Fibroblast of lung (primary cell): Measurements from ENCODE around the gene TANGO6. TPM values are rescaled to one million over a fixed set of nuclear protein-coding genes. Genes with fewer than 3 reads are reported as not detected.

Experiments
- DNase-seq, 2 donors: peaks; one replicate each; pipeline versions ENCODE4 v3.0.0 to v3.0.0-alpha.2; 2010; ENCODE audit warnings: low read depth in 2 of 2
- H2AFZ ChIP-seq: 2 replicates; pipeline ENCODE4 v1.5.1; 2012; ENCODE audit warnings: low read length, control low read depth, inconsistent platforms
- H3K27ac ChIP-seq: 2 replicates; pipeline ENCODE4 v1.5.1; 2011; ENCODE audit warnings: low read length, control low read depth; ENCODE audit not compliant: insufficient read depth
- H3K27me3 ChIP-seq: 2 replicates; pipeline ENCODE4 v1.5.1; 2011; ENCODE audit warnings: mild to moderate bottlenecking, low read length; ENCODE audit not compliant: control insufficient read depth, insufficient read depth
- H3K36me3 ChIP-seq: 2 replicates; pipeline ENCODE4 v1.5.1; 2011; ENCODE audit warnings: low read length; ENCODE audit not compliant: control insufficient read depth, insufficient read depth
- H3K4me1 ChIP-seq: 2 replicates; pipeline ENCODE4 v1.5.1; 2011; ENCODE audit warnings: low read length; ENCODE audit not compliant: control insufficient read depth, insufficient read depth; ENCODE audit errors: extremely low read depth
- H3K4me2 ChIP-seq: 2 replicates; pipeline ENCODE4 v1.5.1; 2011; ENCODE audit warnings: low read length, control low read depth; ENCODE audit not compliant: insufficient read depth; ENCODE audit errors: extremely low read depth
- H3K4me3 ChIP-seq, 4 experiments: fragments of 200-600 bp in 1 of 4; sonication (generic) in 1 of 4; replicated peaks in 1 of 4; 2 replicates each; pipeline ENCODE4 v1.5.1; 2011 to 2016; ENCODE audit warnings: low read length in 4 of 4, low read depth in 3 of 4, mild to moderate bottlenecking in 3 of 4, control low read depth in 2 of 4, inconsistent platforms in 1 of 4, mixed read lengths in 1 of 4; ENCODE audit not compliant: insufficient read depth in 1 of 4; ENCODE audit errors: control extremely low read depth in 1 of 4
- H3K79me2 ChIP-seq: 2 replicates; pipeline ENCODE4 v1.5.1; 2012; ENCODE audit warnings: mild to moderate bottlenecking, low read length, inconsistent platforms; ENCODE audit not compliant: control insufficient read depth, insufficient read depth
- H3K9ac ChIP-seq: 2 replicates; pipeline ENCODE4 v1.5.1; 2011; ENCODE audit warnings: mild to moderate bottlenecking, low read length, control low read depth; ENCODE audit not compliant: insufficient read depth
- H3K9me3 ChIP-seq: 2 replicates; pipeline ENCODE4 v1.5.1; 2012; ENCODE audit warnings: low read depth, low read length; ENCODE audit not compliant: control insufficient read depth, insufficient read depth
- H4K20me1 ChIP-seq: 2 replicates; pipeline ENCODE4 v1.5.1; 2011; ENCODE audit warnings: low read length; ENCODE audit not compliant: control insufficient read depth, insufficient read depth; ENCODE audit errors: extremely low read depth
- CTCF ChIP-seq, 2 donors: IDR thresholded peaks in 1 of 2; conservative IDR thresholded peaks in 1 of 2; 1 replicate in 1 of 2; 2 replicates in 1 of 2; pipeline ENCODE4 v1.5.1; 2011 to 2012; ENCODE audit warnings: low read length in 2 of 2, control low read depth in 1 of 2, inconsistent platforms in 1 of 2, low read depth in 1 of 2, mild to moderate bottlenecking in 1 of 2
- EZH2 ChIP-seq: IDR thresholded peaks from 2 replicates; pipeline ENCODE4 v1.5.1; 2012; ENCODE audit warnings: low read length, control low read depth, mild to moderate bottlenecking; ENCODE audit errors: missing control alignments
- polyA plus RNA-seq, 2 donors: library from polyadenylated mRNA; depleted of rRNA in 1 of 2; stranded (reverse) in 1 of 2; unstranded in 1 of 2; fragments of >200 nt; gene quantifications; 2 replicates each; pipeline ENCODE4 v1.2.1, GENCODE V29; 2011 to 2012; ENCODE audit warnings: missing spikeins in 1 of 2
- total RNA-seq: library from RNA; depleted of rRNA; stranded (reverse); fragments of >200 nt; gene quantifications from 2 replicates; pipeline ENCODE4 v1.2.1, GENCODE V29; 2014

TANGO6 gene
- total and polyA plus RNA-seq, 2 donors (not counting 1 experiment from before 2014, with no cell fraction given) = 6.5 to 29.9 TPM

GRCh38 chr16:69132424-69133252 is 289.3 kb downstream of the TANGO6 start, which contains the start of the genes CHTF8 and UTP4:
CHTF8 (minus strand) TSS chr16:69132588; CDS start chr16:69121458, 11,130 bp downstream.
UTP4 (plus strand) TSS chr16:69132649; CDS start chr16:69133460, 811 bp downstream.
- Histone ChIP-seq H2AFZ (peak within 1 kb of the TSS; percentile 11), H3K79me2 (peaks cover 84% of the 10 kb centered on the region), H3K9me3 (no peaks in the 10 kb centered on the region), H3K9ac (peak within 1 kb of the TSS; percentile 90), H3K4me2 (peak within 1 kb of the TSS; percentile 84), H3K27me3 (no peaks in the 10 kb centered on the region), H3K4me1 (peaks cover 2% of the 10 kb centered on the region), H3K27ac (peak within 1 kb of the TSS; percentile 82), H3K4me3 (peak within 1 kb of the TSS; percentile 84 to 99 (median 94)), H3K36me3 (peaks cover 5% of the 10 kb centered on the region), H4K20me1 (no peaks in the 10 kb centered on the region)
- DNase-seq = peak; percentile 79 to 81
- no peak for TF ChIP-seq CTCF (conservative IDR thresholded peaks at IDR 0.05 in 1 of 2, IDR thresholded peaks at IDR 0.05 in 1 of 2; ENCODE audit: low read depth in 1 of 2, low read length in 2 of 2)
- no peak for TF ChIP-seq EZH2

- Histone ChIP-seq H4K20me1 (no peaks in the 10 kb centered on the region), H3K79me2 (peaks cover 77% of the 10 kb centered on the region), H3K36me3 (peaks cover 9% of the 10 kb centered on the region), H3K4me2 (peak overlapping the region; percentile 84), H2AFZ (no peak overlapping the region), H3K9ac (peak overlapping the region; percentile 90), H3K27me3 (no peaks in the 10 kb centered on the region), H3K4me3 (peak overlapping the region; percentile 84 to 99 (median 93)), H3K9me3 (no peaks in the 10 kb centered on the region), H3K27ac (peak overlapping the region; percentile 82), H3K4me1 (peaks cover 2% of the 10 kb centered on the region)
- TF ChIP-seq EZH2 (no peak), CTCF (conservative IDR thresholded peaks at IDR 0.05 in 1 of 2, IDR thresholded peaks at IDR 0.05 in 1 of 2; ENCODE audit: low read depth in 1 of 2, low read length in 2 of 2) (no peak)
- no peak for DNase-seq
Measured at GRCh38 chr16:69133373-69133954, 290.1 kb downstream of the TANGO6 start.

Other genes starting within 250 kb of the TANGO6 start
- gene CDH3, start 198.2 kb upstream of the TANGO6 start, total RNA-seq = 0.26 TPM in 1 of 2 replicates, not detected in the other
- 0.05 and 0.14 TPM in 2 replicates for gene CDH3, start 198.2 kb upstream of the TANGO6 start, polyA plus RNA-seq
- under 0.01 TPM in 1 of 2 replicates, not detected in the other for gene CDH1, start 106.2 kb upstream of the TANGO6 start, total RNA-seq
- 0.02 and 0.24 TPM in 2 replicates for gene CDH1, start 106.2 kb upstream of the TANGO6 start, polyA plus RNA-seq